Ectodermal cell (in vitro differentiated cells): ENCODE results near the gene SSRP1.

Experiments used
- H3K27ac ChIP-seq: 2 replicates; pipeline ENCODE4 v1.7.0; 2013; ENCODE audit warnings: mild to moderate bottlenecking, low read depth, low read length; ENCODE audit not compliant: insufficient read depth, poor library complexity, severe bottlenecking
- H3K27me3 ChIP-seq: 2 replicates; pipeline ENCODE4 v1.7.0; 2013; ENCODE audit warnings: mild to moderate bottlenecking, low read length; ENCODE audit not compliant: insufficient read depth, control insufficient read depth, poor library complexity, severe bottlenecking
- H3K36me3 ChIP-seq: one replicate; pipeline ENCODE4 v1.7.0; 2013; ENCODE audit warnings: low read length; ENCODE audit not compliant: control insufficient read depth, insufficient read depth
- H3K4me1 ChIP-seq: one replicate; pipeline ENCODE4 v1.7.0; 2013; ENCODE audit warnings: low read length; ENCODE audit not compliant: control insufficient read depth, insufficient read depth
- H3K4me3 ChIP-seq: 2 replicates; pipeline ENCODE4 v1.7.0; 2013; ENCODE audit warnings: low read depth, low read length, control low read depth; ENCODE audit not compliant: insufficient read depth
- H3K9me3 ChIP-seq: 2 replicates; pipeline ENCODE4 v1.7.0; 2013; ENCODE audit warnings: mild to moderate bottlenecking, low read length, moderate library complexity; ENCODE audit not compliant: control insufficient read depth
- WGBS, 2 experiments: methylation state at CpG; one replicate each; pipeline ENCODE4 v1.1.7; 2013; ENCODE audit warnings: missing lambda C conversion rate in 2 of 2; 5-methylcytosine and 5-hydroxymethylcytosine counted together

The SSRP1 gene

DNA sequence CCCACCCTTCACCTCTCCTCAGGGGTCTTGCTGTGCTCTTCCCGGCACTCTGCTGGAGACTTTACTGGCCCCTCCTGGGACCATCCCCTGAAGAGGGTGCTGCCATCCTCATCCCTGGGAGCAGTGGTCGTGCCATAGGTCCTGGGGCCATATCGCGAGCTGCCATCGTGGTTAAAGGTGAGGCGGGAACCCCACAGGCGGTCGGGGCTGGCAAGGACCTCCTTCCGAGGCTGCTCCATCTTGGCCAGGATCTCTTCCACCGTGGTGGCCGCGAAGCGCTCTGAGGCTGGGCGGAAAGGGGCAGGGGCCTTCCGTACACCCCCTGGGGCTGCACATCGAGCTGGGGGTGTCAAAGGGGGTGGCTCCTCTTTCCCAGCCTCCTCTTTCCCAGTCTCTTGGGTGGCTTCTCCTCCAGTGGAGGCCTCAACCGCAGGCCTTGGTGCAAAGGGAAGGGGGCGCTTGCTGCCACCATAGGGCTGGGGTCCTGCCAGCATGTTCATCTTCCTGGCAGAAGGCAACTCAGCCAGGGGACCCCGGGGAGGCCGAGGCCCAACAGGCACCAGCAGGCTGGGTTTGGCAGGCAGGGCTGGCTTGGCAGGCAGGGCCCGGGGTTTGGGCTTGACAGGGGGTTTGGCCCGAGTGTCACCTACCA is 15.5 kb downstream of the SSRP1 start:
- Histone ChIP-seq H3K27me3 (no peaks in the 10 kb centered on the region), H3K4me3 (no peak overlapping the region), H3K27ac (no peak overlapping the region), H3K36me3 (peaks cover 27% of the 10 kb centered on the region), H3K4me1 (peaks cover 22% of the 10 kb centered on the region), H3K9me3 (no peaks in the 10 kb centered on the region)
- 96% methylated on average over 22 of the region's 22 CpGs for WGBS, 2 experiments

DNA sequence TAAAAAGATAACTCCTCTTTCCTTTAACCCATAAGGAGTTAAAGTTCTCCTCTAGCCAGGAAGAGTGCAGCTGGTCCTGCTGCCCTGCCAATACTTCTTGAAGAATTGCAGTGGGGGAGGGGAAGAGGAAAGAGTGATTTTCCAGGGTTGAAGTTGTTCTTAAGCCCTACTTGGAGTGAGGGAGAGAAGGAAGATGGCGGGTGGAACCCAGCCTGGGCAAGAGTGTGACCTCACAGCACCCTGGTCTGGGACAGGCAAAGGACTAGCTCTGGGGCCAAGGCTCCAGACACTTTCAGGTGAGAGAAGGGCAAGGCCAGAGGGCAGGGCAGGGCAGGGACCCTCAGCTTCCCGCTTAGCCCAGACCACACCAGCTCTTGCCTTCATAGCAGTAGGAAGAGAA is 17.5 kb downstream of the SSRP1 start:
- peaks cover 15% of the 10 kb centered on the region for H3K4me1 ChIP-seq
- no peak overlapping the region for H3K4me3 ChIP-seq
- H3K27ac ChIP-seq, result no peak overlapping the region
- 91 to 95% methylated on average over 2 of the region's 2 CpGs for WGBS, 2 experiments
- H3K9me3 ChIP-seq, result no peaks in the 10 kb centered on the region
- H3K27me3 ChIP-seq, result no peaks in the 10 kb centered on the region
- H3K36me3 ChIP-seq, result peaks cover 34% of the 10 kb centered on the region

DNA sequence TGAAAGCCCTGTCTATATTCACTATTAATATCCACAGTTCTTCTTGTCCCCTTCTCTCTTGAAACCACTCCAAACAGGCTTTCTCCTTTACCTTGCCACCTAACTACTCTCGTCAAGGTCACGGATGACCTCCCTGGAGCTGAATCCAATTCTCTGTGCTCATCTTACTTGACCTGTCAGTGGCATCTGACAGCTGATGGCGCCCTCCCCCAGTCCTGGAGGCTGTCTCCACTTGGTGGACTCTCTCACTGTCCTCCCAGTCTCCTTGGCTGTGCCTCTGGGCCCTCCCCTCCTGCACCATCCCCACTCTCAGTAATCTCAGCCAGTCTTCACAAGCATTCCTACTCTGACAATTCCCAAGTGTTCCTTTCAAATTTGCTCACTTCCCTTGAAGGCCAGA is 19.7 kb downstream of the SSRP1 start:
- no peaks in the 10 kb centered on the region for H3K27me3 ChIP-seq
- H3K36me3 ChIP-seq, result peaks cover 43% of the 10 kb centered on the region
- no peak overlapping the region for H3K27ac ChIP-seq
- no peak overlapping the region for H3K4me3 ChIP-seq
- H3K4me1 ChIP-seq, result peaks cover 6% of the 10 kb centered on the region
- no peaks in the 10 kb centered on the region for H3K9me3 ChIP-seq
- 79 to 81% methylated on average over 3 of the region's 3 CpGs for WGBS, 2 experiments

DNA sequence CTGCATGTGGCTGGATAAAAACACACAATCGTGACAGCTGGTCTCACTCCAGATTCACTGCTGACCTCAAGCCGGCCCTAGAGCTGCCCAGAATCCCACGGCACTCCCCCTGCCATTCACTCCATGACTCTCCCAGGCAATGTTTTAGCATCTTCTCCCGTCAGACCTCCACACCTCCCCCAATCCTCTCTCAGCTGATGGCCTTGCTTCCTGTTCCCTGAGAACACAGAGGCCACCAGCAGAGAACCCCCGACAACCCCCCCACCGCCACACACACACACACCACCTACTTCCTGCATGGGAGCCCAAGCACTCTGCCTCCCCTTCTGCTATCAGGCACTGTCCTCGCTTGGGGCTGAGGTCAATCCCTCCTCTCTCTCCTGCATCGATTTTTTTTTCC is 20.2 kb downstream of the SSRP1 start:
- Histone ChIP-seq H3K4me3 (no peak overlapping the region), H3K27me3 (no peaks in the 10 kb centered on the region), H3K9me3 (no peaks in the 10 kb centered on the region), H3K27ac (no peak overlapping the region), H3K36me3 (peaks cover 41% of the 10 kb centered on the region), H3K4me1 (peaks cover 6% of the 10 kb centered on the region)
- WGBS, 2 experiments, result 56 to 64% methylated on average over 8 of the region's 8 CpGs

DNA sequence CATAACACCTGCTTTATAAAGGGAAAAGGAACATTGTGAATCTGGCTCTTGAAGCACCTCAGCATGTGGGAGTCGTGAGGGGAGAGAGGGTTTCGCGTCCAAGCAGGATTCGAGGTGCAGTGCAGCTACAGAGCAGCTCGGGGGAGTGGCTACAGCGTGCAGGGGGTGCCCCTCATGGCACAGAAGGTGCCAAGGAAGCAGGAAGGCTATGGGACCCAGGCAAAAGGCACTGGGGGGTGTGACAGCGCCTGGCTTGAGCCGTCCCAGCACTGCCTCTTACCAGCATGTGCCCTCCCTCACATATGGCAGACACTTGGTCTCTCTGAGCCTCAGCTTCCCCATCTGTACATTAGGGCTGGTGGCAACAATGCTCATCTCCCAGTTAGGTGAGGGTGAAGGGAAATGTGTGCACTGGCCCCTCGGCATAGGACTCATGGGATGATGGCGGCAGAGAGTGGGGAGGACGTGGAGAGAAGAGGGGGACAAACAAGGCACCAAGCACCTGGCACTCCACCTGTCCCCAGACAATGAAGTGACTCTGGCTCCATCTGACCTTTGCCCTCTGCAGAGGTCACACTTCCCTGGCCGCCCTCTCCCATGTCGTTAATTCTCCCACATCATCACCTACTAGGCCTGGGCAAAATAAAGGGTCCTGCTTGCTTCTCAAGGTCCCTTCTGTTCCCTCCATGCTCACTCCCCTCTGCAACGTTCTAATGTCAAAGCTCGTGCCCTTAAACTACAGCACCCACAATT is 21.3 kb downstream of the SSRP1 start:
- H3K9me3 ChIP-seq, result no peaks in the 10 kb centered on the region
- H3K4me3 ChIP-seq, result no peak overlapping the region
- H3K27ac ChIP-seq, result no peak overlapping the region
- H3K36me3 ChIP-seq, result peaks cover 45% of the 10 kb centered on the region
- no peaks in the 10 kb centered on the region for H3K27me3 ChIP-seq
- peaks cover 6% of the 10 kb centered on the region for H3K4me1 ChIP-seq
- 88 to 89% methylated on average over 15 of the region's 15 CpGs for WGBS, 2 experiments

DNA sequence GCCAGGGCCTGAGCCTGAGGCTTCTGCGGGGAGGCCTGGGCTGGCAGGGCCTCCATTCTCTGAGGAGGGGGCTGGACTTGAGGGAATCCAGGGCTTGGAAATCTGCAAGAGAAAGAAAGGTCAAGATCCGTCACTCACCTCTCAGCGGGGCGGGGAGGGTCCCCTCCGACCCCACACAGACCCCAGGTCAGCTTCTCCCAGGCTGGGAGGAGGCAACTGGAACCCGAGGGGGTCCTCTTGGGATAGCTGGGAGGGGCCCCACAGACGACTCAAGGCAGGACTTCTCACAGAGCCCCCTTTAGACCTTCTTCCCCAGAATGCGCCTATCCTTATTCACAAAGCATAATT is 21.9 kb downstream of the SSRP1 start:
- Histone ChIP-seq H3K4me3 (no peak overlapping the region), H3K4me1 (peaks cover 6% of the 10 kb centered on the region), H3K27me3 (no peaks in the 10 kb centered on the region), H3K27ac (no peak overlapping the region), H3K36me3 (peaks cover 52% of the 10 kb centered on the region), H3K9me3 (no peaks in the 10 kb centered on the region)
- WGBS, 2 experiments, result 53 to 63% methylated on average over 8 of the region's 8 CpGs

DNA sequence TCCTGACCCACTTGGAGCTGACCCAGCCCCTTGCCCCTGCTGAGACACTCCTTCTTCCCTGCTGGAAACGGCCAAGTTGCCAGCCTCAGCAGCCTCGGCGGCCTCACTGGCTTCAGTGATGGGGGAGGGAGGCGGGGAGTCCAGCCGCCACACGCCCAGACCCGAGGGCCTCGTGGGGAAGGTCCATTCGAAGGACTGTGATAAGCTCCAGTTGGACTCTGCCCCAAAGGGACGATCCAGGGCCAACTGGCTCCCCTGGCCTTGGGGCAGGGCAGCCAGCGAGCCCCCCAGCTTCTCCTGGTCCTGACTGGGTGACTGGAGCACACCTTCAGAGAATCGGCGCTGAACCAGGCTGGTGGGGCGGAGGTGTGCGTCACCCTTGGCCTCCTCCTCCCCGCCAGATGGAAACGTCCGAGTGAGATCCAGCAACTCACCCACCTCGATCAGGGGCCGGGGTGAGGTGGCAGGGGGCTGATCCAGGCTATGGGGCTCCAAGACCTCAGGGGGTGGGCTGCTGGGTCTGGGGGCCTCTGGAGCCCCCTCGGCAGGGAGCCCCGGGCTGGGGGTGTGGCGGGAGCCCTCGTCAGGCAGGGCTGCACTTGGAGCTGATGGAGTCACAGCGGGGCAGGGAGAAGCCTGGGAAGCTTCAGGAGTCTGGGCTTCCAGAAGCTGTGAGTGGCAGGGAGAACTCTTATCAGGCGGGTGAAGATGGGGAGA is 22.5 kb downstream of the SSRP1 start:
- Histone ChIP-seq H3K27me3 (no peaks in the 10 kb centered on the region), H3K4me3 (no peak overlapping the region), H3K4me1 (peaks cover 6% of the 10 kb centered on the region), H3K9me3 (no peaks in the 10 kb centered on the region), H3K36me3 (peaks cover 50% of the 10 kb centered on the region), H3K27ac (no peak overlapping the region)
- WGBS, 2 experiments, result 86 to 88% methylated on average over 26 of the region's 26 CpGs

DNA sequence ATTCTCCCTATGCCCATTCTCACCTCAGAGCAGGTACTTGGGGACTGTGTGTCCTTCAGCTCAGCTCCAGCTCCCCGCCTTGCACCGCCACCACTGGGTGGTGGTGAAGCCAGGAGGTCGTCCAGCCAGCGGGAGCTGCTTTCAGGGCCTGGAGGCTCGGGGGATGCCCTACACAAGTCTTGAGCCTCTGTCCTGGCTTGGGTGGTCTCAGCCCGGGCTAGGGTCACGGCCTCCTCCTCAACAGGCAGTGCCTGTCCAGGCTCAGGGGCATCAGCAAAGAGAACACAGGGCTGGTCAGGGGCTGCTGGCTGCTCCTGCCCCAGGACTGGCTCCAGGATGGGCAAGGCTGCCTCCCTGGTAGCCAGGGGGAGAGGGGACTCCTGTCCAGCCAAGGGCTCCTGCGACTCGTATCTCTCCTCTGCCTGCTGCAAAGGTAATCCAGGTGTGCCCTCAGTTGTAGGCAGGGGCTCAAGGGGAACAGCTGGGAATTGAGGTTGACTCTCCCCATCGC is 23.1 kb downstream of the SSRP1 start:
- Histone ChIP-seq H3K4me1 (peaks cover 6% of the 10 kb centered on the region), H3K36me3 (peaks cover 45% of the 10 kb centered on the region), H3K9me3 (no peaks in the 10 kb centered on the region), H3K4me3 (no peak overlapping the region), H3K27ac (no peak overlapping the region), H3K27me3 (no peaks in the 10 kb centered on the region)
- 92 to 93% methylated on average over 10 of the region's 10 CpGs for WGBS, 2 experiments

DNA sequence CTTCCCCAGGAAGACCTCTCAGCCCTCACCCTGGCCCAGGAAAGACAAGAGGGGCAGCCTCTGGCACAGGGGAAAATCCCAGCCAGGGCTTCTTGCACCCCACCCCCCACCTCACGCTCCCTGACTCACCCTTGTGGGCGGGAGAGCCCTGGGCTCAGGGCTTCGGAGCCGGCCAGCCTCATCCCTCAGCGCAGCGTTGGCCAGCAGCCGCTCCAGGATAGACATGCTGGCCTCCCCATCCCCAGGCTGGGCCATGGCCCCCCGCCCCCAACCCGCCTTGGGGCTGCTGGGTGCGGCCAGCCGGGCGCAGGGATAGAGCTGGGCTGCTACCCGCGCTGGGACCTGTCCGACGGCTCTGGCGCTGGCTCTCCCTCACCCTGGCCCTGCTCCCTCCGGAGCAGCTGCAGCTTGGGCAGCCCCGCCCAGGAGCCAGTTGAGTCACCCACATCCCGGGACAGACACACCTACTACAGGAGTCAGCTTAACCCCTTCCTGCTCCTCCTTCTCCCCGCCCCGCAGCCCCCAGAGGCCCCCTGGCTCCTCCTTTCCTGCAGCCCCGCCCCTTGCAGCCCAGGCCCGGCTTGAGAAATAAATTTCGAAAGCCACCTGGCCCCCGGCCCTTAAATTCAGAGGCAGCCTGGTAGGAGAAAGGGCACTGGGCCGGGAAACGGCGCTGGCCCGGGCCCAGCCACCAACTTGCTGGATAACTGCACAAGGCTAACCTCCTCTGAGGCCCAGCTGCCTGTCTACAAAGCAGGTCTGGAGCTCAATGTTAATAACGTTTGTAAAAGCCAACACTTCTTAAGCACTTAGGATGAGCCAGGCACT is 24.4 kb downstream of the SSRP1 start:
- Histone ChIP-seq H3K4me3 (peak overlapping the region; percentile 29), H3K36me3 (peaks cover 37% of the 10 kb centered on the region), H3K4me1 (peaks cover 6% of the 10 kb centered on the region), H3K27me3 (no peaks in the 10 kb centered on the region), H3K27ac (peak overlapping the region; percentile 33), H3K9me3 (no peaks in the 10 kb centered on the region)
- WGBS, 2 experiments, result 10% methylated on average over 31 of the region's 31 CpGs
